Uterus (tissue), 2 donors: ENCODE measurements around the gene FHDC1.

Experiments used
- POLR2A ChIP-seq, 2 donors: fragments of 450-650 bp; IDR thresholded peaks; one replicate each; pipeline ENCODE4 v1.6.1; 2016; ENCODE audit warnings: antibody characterized with exemption in 2 of 2, mild to moderate bottlenecking in 1 of 2, moderate library complexity in 1 of 2
- TF ChIP-seq, protein P1 (sequence below), 4 experiments: fragments of 200-600 bp in 2 of 4; fragments of 450-650 bp in 2 of 4; sonication (generic) in 2 of 4; IDR thresholded peaks; one replicate each; pipeline ENCODE4 v1.5.1; 2016 to 2019; ENCODE audit warnings: antibody characterized with exemption in 4 of 4, mild to moderate bottlenecking in 2 of 4, moderate library complexity in 1 of 4

DNA sequence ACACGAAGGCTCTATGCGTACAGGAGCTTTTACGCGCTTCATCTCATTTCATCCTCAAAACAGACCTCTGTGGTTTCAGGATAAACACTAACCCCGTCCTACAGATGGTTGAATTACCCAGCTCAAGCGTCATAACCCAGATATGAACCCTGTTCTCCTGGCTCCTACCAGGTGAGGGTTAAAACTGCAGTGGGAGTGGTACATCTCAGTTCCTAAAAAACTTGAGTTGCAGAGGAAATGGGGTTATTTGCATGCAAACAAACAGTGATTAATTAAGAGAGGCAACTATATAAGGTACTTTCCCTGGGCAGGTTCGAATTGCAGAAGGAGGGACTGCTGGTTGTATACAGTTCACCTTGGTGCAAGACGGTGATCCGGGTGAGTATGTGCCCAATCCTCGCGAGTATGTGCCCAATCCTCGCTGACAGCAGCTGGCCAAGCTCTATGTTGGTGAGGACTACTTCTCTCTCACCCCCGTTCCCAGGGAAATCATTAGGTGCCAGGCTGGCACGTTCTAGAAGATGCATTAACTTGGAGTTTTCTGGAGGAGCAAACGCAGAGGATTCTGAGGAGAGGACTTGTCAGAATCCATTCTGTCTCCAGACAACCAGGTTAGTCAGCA is 72.6 kb downstream of the FHDC1 start:
- TF ChIP-seq, protein P1, sequence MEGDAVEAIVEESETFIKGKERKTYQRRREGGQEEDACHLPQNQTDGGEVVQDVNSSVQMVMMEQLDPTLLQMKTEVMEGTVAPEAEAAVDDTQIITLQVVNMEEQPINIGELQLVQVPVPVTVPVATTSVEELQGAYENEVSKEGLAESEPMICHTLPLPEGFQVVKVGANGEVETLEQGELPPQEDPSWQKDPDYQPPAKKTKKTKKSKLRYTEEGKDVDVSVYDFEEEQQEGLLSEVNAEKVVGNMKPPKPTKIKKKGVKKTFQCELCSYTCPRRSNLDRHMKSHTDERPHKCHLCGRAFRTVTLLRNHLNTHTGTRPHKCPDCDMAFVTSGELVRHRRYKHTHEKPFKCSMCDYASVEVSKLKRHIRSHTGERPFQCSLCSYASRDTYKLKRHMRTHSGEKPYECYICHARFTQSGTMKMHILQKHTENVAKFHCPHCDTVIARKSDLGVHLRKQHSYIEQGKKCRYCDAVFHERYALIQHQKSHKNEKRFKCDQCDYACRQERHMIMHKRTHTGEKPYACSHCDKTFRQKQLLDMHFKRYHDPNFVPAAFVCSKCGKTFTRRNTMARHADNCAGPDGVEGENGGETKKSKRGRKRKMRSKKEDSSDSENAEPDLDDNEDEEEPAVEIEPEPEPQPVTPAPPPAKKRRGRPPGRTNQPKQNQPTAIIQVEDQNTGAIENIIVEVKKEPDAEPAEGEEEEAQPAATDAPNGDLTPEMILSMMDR (IDR thresholded peaks at IDR 0.05), result no peak
- no peak for TF ChIP-seq POLR2A (IDR thresholded peaks at IDR 0.05)
